Measurements from ENCODE around the gene MPC2.
"Not testable (repeated sequence)": the region's sequence is repeated elsewhere in the genome, so short reads cannot be mapped to it uniquely, and the experiment has no call there.

The MPC2 gene

DNA sequence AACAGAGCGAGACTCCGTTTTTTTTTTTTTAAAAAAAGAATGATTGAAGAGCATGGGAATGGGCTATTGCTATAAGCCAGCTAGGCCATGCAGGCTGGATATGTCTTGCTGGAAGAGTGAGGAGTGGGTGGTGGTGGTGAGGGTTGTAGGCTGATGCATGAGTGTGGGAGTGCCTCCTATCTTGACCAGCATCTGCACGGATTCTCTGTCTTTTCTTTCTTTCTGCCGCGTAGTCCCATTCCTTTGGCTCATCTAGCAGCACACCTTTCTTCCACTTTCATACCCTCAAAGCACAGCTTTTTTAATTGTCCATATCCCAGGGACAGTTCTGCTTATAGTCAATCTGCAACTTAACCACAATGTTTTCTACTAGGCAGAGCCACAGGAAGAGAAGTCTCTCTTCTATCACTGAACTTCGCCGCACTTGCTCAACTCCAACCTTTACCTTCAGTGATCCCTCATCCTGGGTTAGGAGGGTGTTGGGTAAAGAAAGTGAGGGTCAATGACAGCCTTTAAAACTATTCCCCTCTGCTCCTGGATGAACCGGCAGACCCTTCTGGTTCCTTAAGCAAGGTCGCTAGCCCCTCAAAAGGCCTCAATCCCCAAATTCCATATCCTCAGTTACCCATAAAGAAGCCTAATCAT lies 38.2 kb downstream of the MPC2 start:
- DNase-seq (ENCODE audit: insufficient read length): no peak
- FAIRE-seq: no peak
- TF ChIP-seq POLR2AphosphoS5 (IDR thresholded peaks at IDR 0.05; ENCODE audit: low read depth, low read length): no peak
- TF ChIP-seq POLR2A (IDR thresholded peaks at IDR 0.05; ENCODE audit: low read depth, low read length): no peak
- no peak for TF ChIP-seq TAF1 (IDR thresholded peaks at IDR 0.05; ENCODE audit: borderline replicate concordance, low read depth, low read length)

DNA sequence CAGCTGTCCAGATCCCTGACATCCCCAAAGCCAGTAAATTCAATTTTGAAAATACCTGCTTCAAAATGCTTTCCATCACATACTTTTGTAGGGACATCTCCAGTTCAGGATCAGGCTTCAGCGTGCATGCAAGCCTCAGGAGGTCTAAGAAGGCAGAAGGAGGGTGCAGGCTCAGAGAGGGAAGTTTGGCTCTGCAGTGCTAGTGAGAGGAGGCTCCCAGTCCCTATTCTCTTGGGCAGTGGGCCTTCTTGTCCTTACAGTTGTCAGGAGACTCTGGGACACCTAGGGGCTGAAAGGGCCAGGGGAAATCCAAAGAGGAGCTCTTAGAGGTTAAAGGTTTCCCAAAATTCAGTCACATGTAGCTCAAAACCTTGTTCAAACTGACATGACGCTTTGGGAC lies 43.1 kb downstream of the MPC2 start:
- no peak for FAIRE-seq
- TF ChIP-seq POLR2AphosphoS5 (IDR thresholded peaks at IDR 0.05; ENCODE audit: low read depth, low read length) (no peak), TAF1 (IDR thresholded peaks at IDR 0.05; ENCODE audit: borderline replicate concordance, low read depth, low read length) (no peak), POLR2A (IDR thresholded peaks at IDR 0.05; ENCODE audit: low read depth, low read length) (no peak)

GRCh38 chr1:167890400-167890799 lies 46.5 kb downstream of the MPC2 start:
- TF ChIP-seq POLR2AphosphoS5 (IDR thresholded peaks at IDR 0.05; ENCODE audit: low read depth, low read length) (no peak), TAF1 (IDR thresholded peaks at IDR 0.05; ENCODE audit: borderline replicate concordance, low read depth, low read length) (no peak), POLR2A (IDR thresholded peaks at IDR 0.05; ENCODE audit: low read depth, low read length) (no peak)
- no peak for FAIRE-seq
- no peak for DNase-seq (ENCODE audit: insufficient read length)

More for the DNA sequence above, 43.1 kb downstream of the MPC2 start:
- DNase-seq (ENCODE audit: insufficient read length): no peak

- FAIRE-seq; DNase-seq (ENCODE audit: insufficient read length): not testable (repeated sequence)
Measured at GRCh38 chr1:167887187-167887586, 49.7 kb downstream of the MPC2 start.

DNA sequence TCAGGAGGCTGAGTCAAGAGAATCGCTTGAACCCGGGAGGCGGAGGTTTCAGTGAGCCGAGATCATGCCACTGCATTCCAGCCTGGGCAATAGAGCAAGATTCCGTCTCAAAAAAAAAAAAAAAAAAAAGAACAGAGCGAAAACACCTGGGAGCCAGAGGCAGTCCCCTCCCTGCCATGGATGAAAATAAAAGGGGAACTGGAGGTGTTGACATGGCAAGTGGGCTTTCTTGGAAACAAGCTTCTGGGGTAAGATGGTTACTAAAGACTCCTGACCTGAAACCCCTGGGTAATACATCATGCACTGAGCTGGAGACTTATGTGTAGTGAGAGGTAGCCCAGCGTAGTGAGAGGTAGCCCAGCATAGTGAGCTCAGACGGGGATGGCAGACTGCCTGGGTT lies 54.5 kb downstream of the MPC2 start:
- FAIRE-seq: no peak

GRCh38 chr1:167881786-167882185 lies 55.1 kb downstream of the MPC2 start:
- no peak for FAIRE-seq
- TF ChIP-seq POLR2AphosphoS5 (IDR thresholded peaks at IDR 0.05; ENCODE audit: low read depth, low read length) (no peak), POLR2A (IDR thresholded peaks at IDR 0.05; ENCODE audit: low read depth, low read length) (no peak), TAF1 (IDR thresholded peaks at IDR 0.05; ENCODE audit: borderline replicate concordance, low read depth, low read length) (no peak)
- DNase-seq (ENCODE audit: insufficient read length): no peak

More for the DNA sequence above, 54.5 kb downstream of the MPC2 start:
- no peak for TF ChIP-seq TAF1 (IDR thresholded peaks at IDR 0.05; ENCODE audit: borderline replicate concordance, low read depth, low read length)
- no peak for TF ChIP-seq POLR2AphosphoS5 (IDR thresholded peaks at IDR 0.05; ENCODE audit: low read depth, low read length)
- no peak for TF ChIP-seq POLR2A (IDR thresholded peaks at IDR 0.05; ENCODE audit: low read depth, low read length)
- DNase-seq (ENCODE audit: insufficient read length): no peak

DNA sequence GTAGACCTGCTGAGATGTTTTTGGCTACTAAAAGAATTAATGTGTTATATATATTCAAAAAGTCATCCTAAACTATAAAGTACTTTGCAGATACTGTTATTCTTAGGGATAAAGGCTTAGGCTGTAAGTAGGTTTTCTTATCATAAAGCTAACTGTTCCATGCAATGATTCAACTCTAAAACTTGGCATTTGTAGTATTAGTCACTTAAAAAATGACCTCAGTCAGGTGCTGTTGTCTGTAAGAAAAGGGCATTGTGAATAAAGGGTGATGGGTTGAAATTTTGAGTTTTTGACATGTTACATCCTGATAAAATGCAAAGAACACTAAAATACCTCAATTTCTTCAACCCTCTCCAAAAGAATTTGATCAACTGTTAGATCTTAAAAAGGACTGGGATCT lies 55.8 kb downstream of the MPC2 start:
- TF ChIP-seq TAF1 (IDR thresholded peaks at IDR 0.05; ENCODE audit: borderline replicate concordance, low read depth, low read length): no peak
- TF ChIP-seq POLR2AphosphoS5 (IDR thresholded peaks at IDR 0.05; ENCODE audit: low read depth, low read length): no peak
- no peak for TF ChIP-seq POLR2A (IDR thresholded peaks at IDR 0.05; ENCODE audit: low read depth, low read length)
- DNase-seq (ENCODE audit: insufficient read length) (no peak), FAIRE-seq (no peak)

DNA sequence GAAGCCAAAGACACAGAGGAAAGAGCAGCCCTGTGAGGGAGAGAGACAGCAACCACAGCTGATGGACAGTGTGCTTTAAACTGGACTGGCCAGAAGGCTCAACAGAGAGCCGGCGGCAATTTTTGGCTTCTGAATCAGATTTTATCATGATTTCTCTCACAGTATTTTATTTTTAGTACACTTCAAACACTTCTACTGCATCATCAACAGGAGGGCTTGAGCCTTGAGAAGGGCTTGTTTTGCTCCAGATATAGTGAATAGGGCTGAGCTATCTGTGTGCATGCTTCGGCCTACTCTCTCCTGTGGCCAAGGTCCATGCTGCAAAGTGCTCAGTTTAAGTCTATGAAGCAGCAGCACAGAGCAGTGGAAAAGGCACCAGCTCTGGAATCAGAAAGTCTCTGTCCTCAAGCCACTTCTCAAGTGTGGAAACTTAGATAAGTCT lies 56.3 kb downstream of the MPC2 start:
- FAIRE-seq: no peak
- DNase-seq (ENCODE audit: insufficient read length): no peak
- TF ChIP-seq POLR2A (IDR thresholded peaks at IDR 0.05; ENCODE audit: low read depth, low read length): no peak
- no peak for TF ChIP-seq TAF1 (IDR thresholded peaks at IDR 0.05; ENCODE audit: borderline replicate concordance, low read depth, low read length)
- no peak for TF ChIP-seq POLR2AphosphoS5 (IDR thresholded peaks at IDR 0.05; ENCODE audit: low read depth, low read length)

DNA sequence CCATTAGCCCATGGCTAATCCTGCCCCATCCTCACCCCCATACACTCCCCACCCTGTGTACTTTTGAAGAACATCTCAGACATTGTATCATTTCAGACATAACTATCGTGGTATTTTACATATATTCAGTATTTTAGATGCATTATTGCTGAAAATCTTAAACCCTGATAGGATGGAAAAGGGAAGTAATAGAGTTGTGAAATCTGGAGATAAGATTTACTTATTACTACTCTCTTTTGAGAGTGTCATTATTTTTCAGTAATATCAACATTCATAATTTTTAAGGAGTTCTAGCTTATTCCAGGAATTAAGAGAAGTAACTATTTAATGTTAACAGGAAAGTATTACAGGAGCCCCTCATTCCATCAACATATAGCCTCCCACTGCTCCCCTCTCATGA lies 57.4 kb downstream of the MPC2 start:
- TF ChIP-seq POLR2A (IDR thresholded peaks at IDR 0.05; ENCODE audit: low read depth, low read length) (no peak), TAF1 (IDR thresholded peaks at IDR 0.05; ENCODE audit: borderline replicate concordance, low read depth, low read length) (no peak), POLR2AphosphoS5 (IDR thresholded peaks at IDR 0.05; ENCODE audit: low read depth, low read length) (no peak)
- FAIRE-seq: no peak
- no peak for DNase-seq (ENCODE audit: insufficient read length)

- TF ChIP-seq POLR2AphosphoS5 (IDR thresholded peaks at IDR 0.05; ENCODE audit: low read depth, low read length): no peak
- TF ChIP-seq POLR2A (IDR thresholded peaks at IDR 0.05; ENCODE audit: low read depth, low read length): no peak
- no peak for TF ChIP-seq TAF1 (IDR thresholded peaks at IDR 0.05; ENCODE audit: borderline replicate concordance, low read depth, low read length)
- DNase-seq (ENCODE audit: insufficient read length) (no peak), FAIRE-seq (no peak)
Measured at GRCh38 chr1:167878372-167879160, 58.3 kb downstream of the MPC2 start.

DNA sequence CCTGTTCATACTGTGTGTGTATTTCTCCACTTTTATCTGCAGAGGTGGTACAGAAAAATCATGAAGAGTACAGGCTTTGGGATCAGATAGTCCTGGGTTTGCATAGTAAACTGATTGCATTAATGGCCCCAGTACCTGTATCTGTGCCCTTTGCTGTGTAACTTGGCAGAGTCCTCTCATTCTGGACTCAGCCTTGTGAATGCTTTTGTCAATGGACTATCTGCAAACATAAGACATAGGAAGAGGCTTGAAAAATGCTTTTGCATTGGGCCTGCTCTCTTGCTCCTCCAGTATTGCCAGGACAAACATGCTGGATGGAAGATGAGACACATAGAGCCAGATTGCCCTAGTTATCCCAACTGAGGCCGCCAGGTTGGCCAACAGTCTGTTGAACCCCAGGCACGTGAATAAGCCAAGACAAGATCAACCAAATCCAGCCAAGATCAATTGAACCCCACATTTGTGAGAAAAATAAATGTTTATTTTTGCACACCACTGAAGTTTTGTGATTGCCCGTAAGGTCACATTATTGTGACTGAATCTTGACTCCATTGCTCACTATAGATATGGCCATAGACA lies 60.2 kb downstream of the MPC2 start:
- TF ChIP-seq TAF1 (IDR thresholded peaks at IDR 0.05; ENCODE audit: borderline replicate concordance, low read depth, low read length) (no peak), POLR2AphosphoS5 (IDR thresholded peaks at IDR 0.05; ENCODE audit: low read depth, low read length) (no peak), POLR2A (IDR thresholded peaks at IDR 0.05; ENCODE audit: low read depth, low read length) (no peak)
- FAIRE-seq: peak; percentile 61
- no peak for DNase-seq (ENCODE audit: insufficient read length)

DNA sequence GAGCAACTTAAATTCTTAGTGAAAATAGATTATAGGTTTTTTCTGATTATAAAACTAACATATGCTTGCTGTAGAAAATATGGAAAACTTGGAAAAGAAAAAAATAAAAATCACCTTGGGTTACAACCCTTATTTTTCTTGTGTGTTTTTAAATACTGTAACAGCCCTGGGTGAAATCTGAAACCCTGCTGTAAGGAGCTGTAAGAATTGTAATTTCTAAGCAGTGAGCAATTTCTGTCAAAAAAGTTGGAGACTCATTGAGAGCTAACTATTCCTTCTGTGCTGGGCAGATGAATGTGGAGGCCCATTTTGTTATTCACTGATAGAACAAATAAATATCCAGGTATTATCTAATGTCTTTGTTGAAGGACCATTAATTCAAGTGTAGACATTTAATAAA lies 65.5 kb downstream of the MPC2 start:
- DNase-seq (ENCODE audit: insufficient read length) (no peak), FAIRE-seq (no peak)
- TF ChIP-seq POLR2AphosphoS5 (IDR thresholded peaks at IDR 0.05; ENCODE audit: low read depth, low read length) (no peak), TAF1 (IDR thresholded peaks at IDR 0.05; ENCODE audit: borderline replicate concordance, low read depth, low read length) (no peak), POLR2A (IDR thresholded peaks at IDR 0.05; ENCODE audit: low read depth, low read length) (no peak)

- DNase-seq (ENCODE audit: insufficient read length): not testable (repeated sequence)
- peak; percentile 73 for FAIRE-seq
Measured at GRCh38 chr1:167869157-167870001, 67.5 kb downstream of the MPC2 start.

GRCh38 chr1:167866739-167867414 lies 70.0 kb downstream of the MPC2 start:
- not testable (repeated sequence) for FAIRE-seq; DNase-seq (ENCODE audit: insufficient read length)

Measured in GM12892 (cell line).